G401 (cell line): Measurements from ENCODE around the gene ARHGAP4. TPM values are rescaled to one million over a fixed set of nuclear protein-coding genes. Genes with fewer than 3 reads are reported as not detected.

Experiments used
- DNase-seq: peaks from one replicate; pipeline ENCODE4 v3.0.0-alpha.2; 2015; ENCODE audit warnings: low spot score
- in situ Hi-C: cut with HindIII; loops from 2 replicates; pipeline ENCODE4 v1.10.0; 2016; ENCODE audit warnings: low sequenced_read_pairs, mixed read lengths
- total RNA-seq: library from RNA; depleted of rRNA; stranded (reverse); fragments of >200 nt; shearing (Covaris generic); gene quantifications from 2 replicates; pipeline ENCODE4 v1.2.3, GENCODE V29; 2014

ARHGAP4 gene
- total RNA-seq, 1 experiment from 2014 or later: 55.7 TPM

- no peak for DNase-seq
- in situ Hi-C loops: no loop called here
Measured at GRCh38 chrX:153874085-153874365, 52.0 kb downstream of the ARHGAP4 start.

DNA sequence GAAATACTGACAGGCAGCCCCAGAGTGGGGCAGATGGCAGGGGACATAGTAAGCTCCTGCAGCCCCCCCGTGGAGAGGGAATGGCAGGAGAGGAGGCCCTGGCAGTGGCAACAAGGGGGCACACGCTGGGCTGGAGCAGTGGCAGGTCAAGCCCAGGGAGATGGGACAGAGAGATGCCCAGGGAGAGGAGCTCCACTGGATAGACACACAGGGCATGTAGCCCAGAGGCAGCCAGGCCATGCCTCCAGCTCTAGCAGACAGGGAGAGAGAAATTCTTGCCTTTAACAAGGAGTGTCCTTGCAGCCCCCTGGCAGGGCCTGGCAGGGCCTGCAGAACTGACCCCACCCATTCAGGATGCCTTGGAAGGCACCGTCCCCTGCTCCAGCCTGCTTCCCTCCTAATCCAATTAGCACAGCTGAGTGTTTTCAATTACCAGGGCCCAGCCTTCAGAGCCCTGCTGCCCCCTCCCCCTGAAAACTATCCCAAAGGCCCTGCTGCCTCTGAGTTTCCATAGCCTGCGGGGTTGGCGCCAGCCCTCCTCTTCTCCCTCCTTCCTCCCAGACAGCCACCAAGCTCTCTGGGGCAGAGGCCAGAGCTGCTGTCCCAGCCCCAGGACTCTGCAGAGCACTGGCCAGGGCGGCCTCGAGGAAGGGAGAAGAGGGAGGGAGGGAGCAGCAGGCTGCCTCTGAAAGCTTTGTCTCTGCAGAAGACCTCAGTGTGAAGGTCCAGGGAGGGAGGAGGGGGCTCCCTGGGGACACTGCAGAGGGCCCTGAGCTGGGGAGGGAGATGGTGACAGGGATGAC is 52.6 kb downstream of the ARHGAP4 start:
- in situ Hi-C loops: no loop called here
- DNase-seq: no peak

DNA sequence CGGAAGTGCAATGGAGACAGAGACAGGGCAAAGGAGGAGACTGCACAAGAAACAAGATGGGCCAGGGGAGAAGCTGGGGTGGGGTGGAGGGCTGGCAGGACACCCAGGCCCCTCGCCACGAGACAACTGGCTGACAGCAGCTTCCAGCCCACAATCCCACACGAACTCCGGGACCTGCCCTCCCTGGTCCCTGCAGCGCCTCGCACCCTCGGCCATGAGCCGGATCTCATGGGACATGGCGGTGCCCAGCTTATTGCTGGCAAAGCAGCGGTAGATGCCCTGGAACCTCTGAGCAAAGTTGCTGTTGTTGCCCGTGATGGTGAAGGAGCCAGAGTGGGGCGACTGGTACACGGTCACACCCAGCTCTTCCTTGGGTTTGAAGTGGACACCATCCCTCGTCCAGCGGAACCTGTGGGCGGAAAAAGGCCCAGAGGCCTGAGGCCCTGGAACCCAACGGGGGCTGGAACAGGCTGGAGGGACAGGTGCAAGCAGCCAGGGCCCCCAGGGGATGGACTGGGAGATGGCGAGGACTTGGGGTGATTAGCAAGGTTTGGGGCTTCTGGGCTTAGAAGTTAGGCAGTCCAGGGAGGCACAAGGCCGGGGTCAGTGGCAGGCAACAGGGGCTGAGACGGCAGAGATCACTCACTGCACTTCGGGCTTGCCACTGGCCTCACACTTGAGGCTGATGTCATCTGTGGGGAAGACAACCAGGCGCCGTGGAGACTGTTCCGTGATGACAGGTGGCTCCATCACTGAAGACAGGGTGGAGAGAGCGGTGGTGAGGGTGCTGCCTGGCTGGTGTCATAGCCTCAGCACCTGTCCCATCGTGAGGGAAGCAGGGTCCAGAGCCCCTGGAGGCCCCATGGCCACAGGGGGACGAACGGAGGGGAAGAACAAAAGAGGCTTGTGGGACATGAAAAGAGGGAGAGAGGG is 53.9 kb downstream of the ARHGAP4 start:
- no peak for DNase-seq

DNA sequence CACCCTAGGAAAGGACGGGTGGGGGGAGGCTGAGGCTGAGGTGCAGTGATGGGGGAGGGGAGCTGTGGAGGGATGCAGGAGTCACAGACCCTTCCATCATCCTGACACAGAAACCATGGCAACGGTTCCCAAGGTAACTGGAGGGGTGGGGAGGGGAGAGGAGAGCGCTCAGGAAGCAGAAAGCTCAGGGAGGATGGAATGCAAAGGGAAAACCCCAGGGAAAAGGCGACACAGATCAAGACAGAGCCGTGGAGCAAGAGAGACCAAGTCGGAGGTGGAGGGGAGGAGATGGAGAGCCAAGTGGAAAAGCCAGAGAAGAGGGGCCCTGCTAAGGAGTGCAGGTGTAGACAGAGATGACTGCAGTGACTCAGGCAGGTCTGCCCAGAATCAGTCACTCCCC is 54.6 kb downstream of the ARHGAP4 start:
- DNase-seq: peak; percentile 63
- in situ Hi-C loops: no loop called here

More for the DNA sequence above, 53.9 kb downstream of the ARHGAP4 start:
- in situ Hi-C loops: no loop called here

GRCh38 chrX:153870791-153871360 is 55.2 kb downstream of the ARHGAP4 start:
- in situ Hi-C loops: no loop called here
- DNase-seq: no peak

DNA sequence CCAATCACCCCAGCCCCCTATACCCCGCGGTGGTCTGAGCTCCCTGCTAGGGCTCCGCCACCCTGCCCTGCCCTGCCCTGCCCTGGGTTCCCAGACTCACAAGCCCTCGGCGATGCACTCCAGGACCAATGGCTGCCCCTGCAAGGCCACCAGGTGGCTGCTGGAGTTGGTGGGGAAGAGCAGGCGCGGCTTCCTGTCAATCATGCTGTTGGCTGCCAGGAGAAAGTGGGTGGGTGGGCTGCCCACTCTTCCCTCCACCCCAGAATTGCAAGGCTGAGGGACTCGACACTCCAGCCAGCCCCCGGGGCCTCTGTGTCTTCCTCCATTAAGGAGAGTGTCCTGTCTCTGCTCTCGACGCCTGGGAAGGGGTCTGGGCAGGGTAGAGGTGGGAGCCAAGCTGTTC is 55.8 kb downstream of the ARHGAP4 start:
- no peak for DNase-seq
- in situ Hi-C loops: no loop called here

GRCh38 chrX:153869473-153870287 is 56.4 kb downstream of the ARHGAP4 start:
- no peak for DNase-seq
- in situ Hi-C loops: no loop called here

DNA sequence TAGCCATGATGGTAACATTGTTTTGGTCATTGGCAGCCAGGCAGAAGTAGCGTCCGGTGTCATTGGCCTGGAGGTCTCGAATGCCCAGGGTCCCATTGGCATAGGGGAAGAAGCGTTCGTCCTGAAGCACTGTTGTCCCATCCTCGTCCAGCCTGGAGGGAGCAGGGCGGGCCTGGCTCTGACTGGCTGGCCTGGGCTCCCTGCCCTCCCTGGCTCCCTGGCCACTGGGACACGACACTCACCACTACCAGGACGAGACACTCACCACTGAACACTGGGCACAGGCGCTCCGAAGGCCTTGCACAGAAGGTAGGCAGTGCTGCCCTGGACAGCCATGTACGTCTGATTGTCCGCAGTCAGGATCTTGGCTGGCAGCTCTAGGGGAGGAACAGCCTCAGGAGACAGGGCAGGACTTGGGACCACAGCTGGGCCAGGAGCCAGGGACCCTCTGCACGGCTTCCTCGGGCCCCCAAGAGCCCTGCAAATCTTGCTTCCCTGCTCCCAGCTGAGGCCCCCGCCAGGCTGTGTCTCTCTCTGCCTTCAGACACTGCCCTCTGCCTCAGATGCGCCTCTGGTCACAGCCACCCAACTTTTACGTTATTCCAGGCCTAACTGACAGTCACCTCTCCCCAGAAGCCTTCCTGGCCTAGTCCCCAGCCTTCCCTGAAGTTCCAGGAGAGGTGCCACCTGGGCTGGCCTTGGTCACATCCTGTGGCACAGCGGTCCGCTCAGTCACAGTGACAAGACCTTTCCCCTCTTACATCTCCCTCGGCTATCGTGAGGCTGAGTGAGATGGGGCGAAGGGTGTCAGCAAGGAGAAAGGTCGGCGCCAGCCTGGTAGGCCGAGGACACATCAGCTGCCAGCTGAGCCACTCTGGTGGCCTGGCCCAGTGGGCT is 57.2 kb downstream of the ARHGAP4 start:
- DNase-seq: no peak
- in situ Hi-C loops: no loop called here

- in situ Hi-C loops: no loop called here
- no peak for DNase-seq
Measured at GRCh38 chrX:153867671-153868070, 58.4 kb downstream of the ARHGAP4 start.

GRCh38 chrX:153867139-153867538 is 58.9 kb downstream of the ARHGAP4 start:
- no peak for DNase-seq
- in situ Hi-C loops: no loop called here

DNA sequence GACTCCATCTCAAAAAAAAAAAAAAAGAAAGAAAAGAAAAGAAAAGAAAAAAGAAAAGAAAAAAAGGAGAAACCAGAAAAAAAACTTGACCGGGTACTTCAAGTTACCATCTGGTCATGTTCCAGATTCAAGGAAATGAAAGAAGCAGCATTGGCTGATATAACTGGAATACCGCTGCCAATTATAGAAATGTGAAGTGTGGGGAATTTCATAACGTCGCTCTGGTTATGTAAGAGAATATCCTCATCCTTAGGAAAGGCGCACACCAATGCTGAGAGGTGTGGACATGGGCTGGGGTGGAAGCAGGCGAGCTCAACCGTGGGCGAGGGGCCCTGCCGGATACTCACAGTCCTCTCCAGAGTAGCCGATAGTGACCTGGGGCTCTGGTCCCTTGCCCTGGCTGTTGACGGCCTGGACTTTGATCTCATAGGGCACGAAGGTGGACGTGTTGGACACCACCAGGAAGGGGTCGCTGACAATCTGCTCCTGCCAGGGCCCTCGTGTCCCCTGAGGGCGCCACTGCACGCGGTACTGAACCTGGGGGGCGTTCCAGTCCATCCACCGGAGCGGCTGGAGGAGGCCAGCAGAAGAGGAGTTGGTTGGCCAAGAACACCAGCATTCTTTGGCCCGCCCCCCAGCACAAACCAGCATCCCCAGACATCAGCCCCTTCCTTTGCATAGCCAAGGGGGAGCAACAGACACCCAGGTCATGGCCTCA is 59.6 kb downstream of the ARHGAP4 start:
- in situ Hi-C loops: no loop called here
- peak; percentile 65 for DNase-seq

GRCh38 chrX:153865685-153866084 is 60.4 kb downstream of the ARHGAP4 start:
- DNase-seq: no peak
- in situ Hi-C loops: no loop called here

GRCh38 chrX:153865321-153865580 is 60.8 kb downstream of the ARHGAP4 start:
- no peak for DNase-seq
- in situ Hi-C loops: no loop called here

GRCh38 chrX:153864561-153865320 is 61.3 kb downstream of the ARHGAP4 start:
- in situ Hi-C loops: no loop called here
- DNase-seq: no peak

GRCh38 chrX:153864101-153864500 is 62.0 kb downstream of the ARHGAP4 start:
- in situ Hi-C loops: no loop called here
- no peak for DNase-seq

- DNase-seq: no peak
- in situ Hi-C loops: no loop called here
Measured at GRCh38 chrX:153863251-153863991, 62.6 kb downstream of the ARHGAP4 start.
